AG04449 (cell line): ENCODE data around the gene CLTCL1.
"Not testable (repeated sequence)": the region's sequence is repeated elsewhere in the genome, so short reads cannot be mapped to it uniquely, and the experiment has no call there.

Experiments used
- CTCF ChIA-PET: fragments of 350-600 bp; formaldehyde crosslinking; extraction: SDS; loops from one replicate; lab custom pipeline; 2021; ENCODE audit warnings: antibody characterized with exemption; lab: Yijun Ruan, JAX
- POLR2A ChIA-PET: fragments of 400-600, 350-600 bp; formaldehyde crosslinking; extraction: SDS; loops from one replicate; lab custom pipeline; 2020; ENCODE audit warnings: antibody characterized with exemption, inconsistent platforms; lab: Yijun Ruan, JAX
- DNase-seq: peaks from one replicate; pipeline ENCODE4 v3.0.0-alpha.2; 2010; ENCODE audit warnings: low read depth, low spot score
- H3K4me3 ChIP-seq: 2 replicates; pipeline ENCODE4 v1.5.1; 2011; ENCODE audit warnings: low read depth, mild to moderate bottlenecking, control low read depth, low read length
- TF ChIP-seq, protein P1 (sequence below): IDR thresholded peaks from one replicate; pipeline ENCODE4 v1.5.1; 2011; ENCODE audit warnings: mild to moderate bottlenecking, moderate library complexity, low read length, control low read depth, inconsistent platforms; ENCODE audit not compliant: insufficient read depth; ENCODE audit errors: missing control alignments

CLTCL1 gene

DNA sequence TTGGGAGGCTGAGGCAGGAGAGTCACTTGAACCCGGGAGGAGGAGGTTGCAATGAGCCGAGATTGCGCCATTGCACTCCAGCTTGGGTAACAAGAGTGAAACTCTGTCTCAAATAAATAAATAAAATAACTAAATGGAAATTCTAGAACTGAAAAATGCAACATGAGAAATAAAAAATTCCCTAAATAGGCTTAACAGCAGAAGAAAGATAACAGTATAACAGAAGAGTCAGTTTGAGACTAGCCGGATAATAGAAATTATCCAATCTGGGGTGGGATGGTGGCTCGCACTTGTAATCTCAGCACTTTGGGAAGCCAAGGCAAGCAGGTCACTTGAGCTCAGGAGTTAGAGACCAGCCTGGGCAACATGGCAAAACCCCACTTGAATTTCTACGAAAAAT, 127.1 kb downstream of the CLTCL1 start:
- POLR2A ChIA-PET, result no interaction called here
- TF ChIP-seq, protein P1, sequence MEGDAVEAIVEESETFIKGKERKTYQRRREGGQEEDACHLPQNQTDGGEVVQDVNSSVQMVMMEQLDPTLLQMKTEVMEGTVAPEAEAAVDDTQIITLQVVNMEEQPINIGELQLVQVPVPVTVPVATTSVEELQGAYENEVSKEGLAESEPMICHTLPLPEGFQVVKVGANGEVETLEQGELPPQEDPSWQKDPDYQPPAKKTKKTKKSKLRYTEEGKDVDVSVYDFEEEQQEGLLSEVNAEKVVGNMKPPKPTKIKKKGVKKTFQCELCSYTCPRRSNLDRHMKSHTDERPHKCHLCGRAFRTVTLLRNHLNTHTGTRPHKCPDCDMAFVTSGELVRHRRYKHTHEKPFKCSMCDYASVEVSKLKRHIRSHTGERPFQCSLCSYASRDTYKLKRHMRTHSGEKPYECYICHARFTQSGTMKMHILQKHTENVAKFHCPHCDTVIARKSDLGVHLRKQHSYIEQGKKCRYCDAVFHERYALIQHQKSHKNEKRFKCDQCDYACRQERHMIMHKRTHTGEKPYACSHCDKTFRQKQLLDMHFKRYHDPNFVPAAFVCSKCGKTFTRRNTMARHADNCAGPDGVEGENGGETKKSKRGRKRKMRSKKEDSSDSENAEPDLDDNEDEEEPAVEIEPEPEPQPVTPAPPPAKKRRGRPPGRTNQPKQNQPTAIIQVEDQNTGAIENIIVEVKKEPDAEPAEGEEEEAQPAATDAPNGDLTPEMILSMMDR, result no peak
- H3K4me3 ChIP-seq, result no peak overlapping the region
- CTCF ChIA-PET, result no interaction called here
- no peak for DNase-seq

- CTCF ChIA-PET, result interaction anchor here (4.7 kb wide), 1 partner anchor 14 kb away, joined by 34 read pairs; the partner anchor contains the start of gene ESS2
- not testable (repeated sequence) for H3K4me3 ChIP-seq, DNase-seq
- POLR2A ChIA-PET, result interaction anchor here (0.6 to 0.8 kb wide), 2 partner anchors 10 to 14 kb away, joined by 3 read pairs; partner anchors contain the start of gene ESS2
Observed at GRCh38 chr22:19158649-19159048, 132.9 kb downstream of the CLTCL1 start.

GRCh38 chr22:19156109-19156508, 135.4 kb downstream of the CLTCL1 start:
- H3K4me3 ChIP-seq, DNase-seq, POLR2A ChIA-PET: not testable (repeated sequence)
- CTCF ChIA-PET, result interaction anchor here (1.2 to 4.7 kb wide), 3 partner anchors 8 to 34 kb away, joined by 4 to 34 read pairs (median 5); partner anchors contain the start of genes DGCR2 and ESS2

DNA sequence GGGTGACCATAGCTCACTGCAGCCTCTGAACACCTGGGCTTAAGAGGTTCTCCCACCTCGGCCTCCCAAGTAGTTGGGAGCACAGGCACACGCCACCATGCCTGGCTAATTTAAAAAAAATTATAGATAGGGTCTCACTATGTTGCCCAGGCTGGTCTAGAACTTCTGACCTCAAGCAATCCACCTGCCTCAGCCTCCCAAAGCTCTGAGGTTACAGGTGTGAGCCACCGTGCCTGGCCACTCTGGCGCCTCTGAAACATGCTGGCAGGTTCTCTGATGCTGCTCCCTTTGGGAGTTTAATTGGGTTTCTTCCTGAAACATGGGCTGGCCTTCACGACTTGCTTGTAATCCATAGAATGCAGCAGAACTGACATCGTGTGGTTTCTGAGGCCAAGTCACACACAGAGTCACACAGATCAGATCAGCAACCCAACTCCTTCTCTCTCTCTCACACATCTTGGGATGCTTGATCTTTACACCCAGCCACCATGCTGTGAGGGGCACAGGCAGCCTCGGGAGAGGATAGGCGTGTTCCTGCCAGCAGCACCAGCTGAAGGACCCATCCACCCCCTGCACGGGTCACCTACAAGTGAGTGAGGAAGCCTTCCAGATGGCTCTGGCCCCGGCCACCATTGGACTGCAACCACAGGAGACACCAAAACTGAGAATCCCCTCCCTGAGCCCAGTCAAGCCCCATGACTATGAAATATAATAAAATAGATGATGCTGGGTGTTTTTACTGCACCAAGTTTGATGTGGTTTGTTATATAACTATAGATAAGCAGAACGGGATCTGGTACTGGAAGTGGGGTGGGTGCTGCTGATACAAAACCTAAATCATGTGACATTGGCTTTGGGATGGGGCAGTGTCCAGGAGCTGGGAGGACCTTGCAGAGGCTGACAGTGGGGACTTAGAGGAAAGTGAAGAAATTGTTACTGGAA, 138.3 kb downstream of the CLTCL1 start:
- POLR2A ChIA-PET, result no interaction called here
- H3K4me3 ChIP-seq, result no peak overlapping the region
- CTCF ChIA-PET, result interaction anchor here (1.1 kb wide), 1 partner anchor 9 kb away, joined by 5 read pairs; the partner anchor contains the start of gene ESS2
- TF ChIP-seq, protein P1, result no peak
- DNase-seq, result no peak

GRCh38 chr22:19151329-19152191, 140.0 kb downstream of the CLTCL1 start:
- no peak overlapping the region for H3K4me3 ChIP-seq
- POLR2A ChIA-PET, result no interaction called here
- no peak for DNase-seq
- TF ChIP-seq, protein P1, result no peak
- CTCF ChIA-PET, result no interaction called here

DNA sequence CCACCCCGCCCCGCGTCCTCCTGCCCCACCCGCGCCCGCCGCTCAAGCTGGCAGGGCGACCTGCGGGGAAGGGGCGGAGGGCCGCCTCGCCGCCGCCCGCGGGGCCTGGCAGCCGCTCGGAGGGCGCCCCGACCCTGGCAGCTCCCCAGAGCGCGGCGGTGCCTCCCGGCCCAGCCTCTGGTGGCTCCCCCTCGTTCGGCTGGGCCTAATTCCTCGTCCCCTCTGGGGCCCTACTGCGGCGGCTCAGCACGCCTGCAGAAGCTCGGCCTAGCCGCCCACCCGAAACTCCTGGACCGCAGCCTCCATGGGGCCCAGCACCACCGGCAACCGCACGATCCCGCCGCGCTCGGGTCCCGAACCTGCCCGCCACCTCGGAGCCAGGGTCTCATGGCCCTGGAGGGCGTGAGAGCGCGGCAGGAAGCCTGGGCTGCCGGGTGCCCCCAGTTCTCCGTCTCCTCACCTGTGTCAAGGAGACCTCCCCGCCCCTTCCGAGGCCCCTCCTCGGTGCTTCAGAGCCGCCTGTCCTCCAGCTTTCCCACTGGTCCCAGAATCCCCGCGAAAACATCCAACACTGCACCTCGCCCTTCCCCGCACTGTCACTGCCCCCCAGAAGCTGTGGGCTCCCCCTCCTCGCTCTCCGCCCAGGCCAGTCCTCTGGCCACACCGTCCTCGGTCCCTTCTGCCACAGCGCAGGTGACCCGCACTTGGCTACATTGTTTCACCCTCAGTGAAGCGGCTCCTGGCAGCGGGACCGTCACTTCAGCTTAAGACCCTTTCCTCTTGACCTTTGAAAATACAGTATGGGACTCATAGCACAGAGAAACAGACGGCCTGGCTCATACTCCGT, 140.8 kb downstream of the CLTCL1 start:
- TF ChIP-seq, protein P1, result no peak
- DNase-seq, result no peak
- no peak overlapping the region for H3K4me3 ChIP-seq
- POLR2A ChIA-PET, result no interaction called here
- CTCF ChIA-PET, result no interaction called here
